GOT3 (cell line): ENCODE measurements around the gene GNG7.

ENCODE experiments used
- DNase-seq: peaks from one replicate; lab custom pipeline; 2025; ENCODE audit warnings: mixed read lengths; lab: John Stamatoyannopoulos, UW

Gene GNG7

GRCh38 chr19:2702170-2703076, at the start of gene GNG7:
Gene GNG7, minus strand, starts transcription at chr19:2702694. Its CDS starts 182,006 bp downstream, at chr19:2520688.
- peak; percentile 42 for DNase-seq

GRCh38 chr19:2751438-2751830, 48.9 kb upstream of the GNG7 start:
- no peak for DNase-seq

- no peak for DNase-seq
Observed at GRCh38 chr19:2750808-2751437, 48.4 kb upstream of the GNG7 start.

- no peak for DNase-seq
Observed at GRCh38 chr19:2747349-2747748, 44.9 kb upstream of the GNG7 start.

- DNase-seq: no peak
Observed at GRCh38 chr19:2744113-2744512, 41.6 kb upstream of the GNG7 start.

- DNase-seq: no peak
Observed at GRCh38 chr19:2743099-2743498, 40.6 kb upstream of the GNG7 start.

GRCh38 chr19:2740314-2740656, 37.8 kb upstream of the GNG7 start:
- no peak for DNase-seq

- peak; percentile 79 for DNase-seq
Observed at GRCh38 chr19:2739602-2740313, 37.3 kb upstream of the GNG7 start, which contains the start of gene SLC39A3. Gene SLC39A3, minus strand, starts transcription at chr19:2740017. Its CDS starts 2,760 bp downstream, at chr19:2737257.

- no peak for DNase-seq
Observed at GRCh38 chr19:2736550-2737190, 34.2 kb upstream of the GNG7 start.

- DNase-seq: no peak
Observed at GRCh38 chr19:2735374-2735773, 32.9 kb upstream of the GNG7 start.

- no peak for DNase-seq
Observed at GRCh38 chr19:2734589-2735288, 32.2 kb upstream of the GNG7 start.

- no peak for DNase-seq
Observed at GRCh38 chr19:2733930-2734588, 31.6 kb upstream of the GNG7 start.

GRCh38 chr19:2732883-2733282, 30.4 kb upstream of the GNG7 start:
- no peak for DNase-seq

GRCh38 chr19:2732157-2732725, 29.7 kb upstream of the GNG7 start:
- DNase-seq: no peak

GRCh38 chr19:2731181-2731995, 28.9 kb upstream of the GNG7 start:
- no peak for DNase-seq

- DNase-seq: no peak
Observed at GRCh38 chr19:2729943-2730818, 27.7 kb upstream of the GNG7 start.

GRCh38 chr19:2728783-2729387, 26.4 kb upstream of the GNG7 start:
- DNase-seq: no peak

GRCh38 chr19:2727640-2727944, 25.1 kb upstream of the GNG7 start:
- no peak for DNase-seq
